ENCODE data around the gene TMC8. TPM values are rescaled to one million over a fixed set of nuclear protein-coding genes. Genes with fewer than 3 reads are reported as not detected.
"Not testable (repeated sequence)": the region's sequence is repeated elsewhere in the genome, so short reads cannot be mapped to it uniquely, and the experiment has no call there.

The TMC8 gene
- polyA plus RNA-seq, 1 donor = 1.4 TPM

DNA sequence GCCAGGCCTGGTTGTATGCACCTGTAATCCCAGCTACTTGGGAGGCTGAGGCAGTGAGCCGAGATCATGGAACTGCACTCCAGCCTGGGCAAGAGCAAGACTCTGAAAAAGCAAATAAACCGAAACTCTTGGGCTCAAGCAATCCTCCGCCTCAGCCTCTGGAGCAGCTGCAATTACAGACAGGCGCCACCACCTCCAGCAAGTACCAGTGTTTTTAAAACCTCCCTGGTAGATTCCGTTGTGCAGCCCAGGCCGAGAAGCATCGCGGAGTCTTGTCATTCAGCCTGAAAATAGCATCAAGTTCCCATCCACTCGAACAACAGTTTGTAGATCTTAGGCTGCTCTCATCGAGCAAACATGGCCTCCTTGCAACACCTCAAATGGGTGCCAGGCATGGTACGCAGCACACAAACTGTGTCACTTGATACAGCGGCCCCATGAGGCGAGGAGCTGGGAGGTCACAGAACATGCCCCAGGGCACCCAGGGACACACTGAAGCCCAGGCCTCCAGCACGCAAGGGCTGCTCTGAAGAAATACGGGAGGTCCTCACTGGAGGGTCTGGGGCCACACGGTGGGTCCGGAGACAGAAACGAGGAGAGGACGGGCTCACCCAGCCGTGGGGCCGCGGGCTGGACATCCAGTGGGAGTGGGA lies 20.1 kb upstream of the TMC8 start:
- DNase-seq = no peak

DNA sequence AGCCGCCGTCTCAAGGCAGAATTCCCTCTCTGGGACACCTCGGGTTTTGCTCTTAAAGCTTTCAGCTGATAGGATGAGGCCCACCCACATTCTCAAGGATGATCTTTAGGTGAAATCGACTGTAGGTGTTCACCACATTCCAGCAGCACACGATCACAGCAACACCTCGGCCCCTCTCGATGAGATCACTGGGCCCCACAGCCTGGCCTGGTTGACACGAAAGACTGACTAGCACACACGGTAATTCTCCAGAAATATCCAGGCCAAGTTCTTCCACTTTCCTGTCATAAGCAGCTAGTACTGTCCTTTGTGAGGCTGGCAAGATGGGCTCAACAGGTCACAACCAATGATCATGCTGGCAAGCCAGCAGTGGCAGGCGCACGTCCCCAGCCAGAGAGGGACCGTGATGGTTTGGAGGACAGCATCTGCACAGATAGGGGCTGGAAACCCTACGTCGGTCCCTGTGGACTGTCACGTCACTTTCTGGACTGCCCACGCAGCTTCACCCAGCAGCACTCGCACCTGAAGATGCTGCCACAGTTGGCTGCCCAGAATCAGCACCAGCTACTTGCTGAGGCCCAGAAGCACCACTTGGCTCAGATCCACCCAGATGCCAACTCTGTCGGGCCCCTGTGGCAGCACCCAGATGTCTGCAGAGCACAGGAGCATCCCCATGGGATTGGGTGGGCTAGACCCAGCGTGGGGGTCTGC lies 19.4 kb upstream of the TMC8 start:
- DNase-seq = no peak

DNA sequence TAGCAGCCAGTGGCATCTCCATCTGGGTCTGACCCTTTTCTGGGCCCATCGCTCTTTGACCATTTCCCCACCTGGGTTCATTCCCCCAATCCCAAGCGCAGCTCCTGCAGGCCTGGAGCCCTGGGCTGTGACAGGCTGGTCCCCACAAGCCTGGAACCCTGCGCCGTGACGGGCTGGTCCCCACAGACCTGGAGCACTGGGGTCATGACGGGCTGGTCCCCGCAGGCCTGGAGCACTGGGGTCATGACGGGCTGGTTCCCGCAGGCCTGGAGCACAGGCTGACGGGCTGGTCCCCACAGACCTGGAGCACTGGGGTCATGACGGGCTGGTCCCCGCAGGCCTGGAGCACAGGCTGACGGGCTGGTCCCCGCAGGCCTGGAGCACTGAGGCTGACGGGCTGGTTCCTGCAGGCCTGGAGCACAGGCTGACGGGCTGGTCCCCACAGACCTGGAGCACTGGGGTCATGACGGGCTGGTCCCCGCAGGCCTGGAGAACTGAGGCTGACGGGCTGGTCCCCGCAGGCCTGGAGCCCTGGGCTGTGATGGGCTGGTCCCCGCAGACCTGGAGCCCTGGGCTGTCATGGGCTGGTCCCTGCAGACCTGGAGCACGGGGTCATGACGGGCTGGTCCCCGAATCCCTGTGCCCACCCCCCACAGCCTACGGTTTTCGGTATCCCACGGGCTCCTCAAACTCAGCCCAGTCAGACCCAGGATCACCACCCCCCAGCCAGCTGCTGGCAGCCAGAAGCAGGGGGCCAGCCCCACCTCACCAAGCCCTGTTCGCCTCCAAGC lies 18.6 kb upstream of the TMC8 start:
- no peak for DNase-seq

DNA sequence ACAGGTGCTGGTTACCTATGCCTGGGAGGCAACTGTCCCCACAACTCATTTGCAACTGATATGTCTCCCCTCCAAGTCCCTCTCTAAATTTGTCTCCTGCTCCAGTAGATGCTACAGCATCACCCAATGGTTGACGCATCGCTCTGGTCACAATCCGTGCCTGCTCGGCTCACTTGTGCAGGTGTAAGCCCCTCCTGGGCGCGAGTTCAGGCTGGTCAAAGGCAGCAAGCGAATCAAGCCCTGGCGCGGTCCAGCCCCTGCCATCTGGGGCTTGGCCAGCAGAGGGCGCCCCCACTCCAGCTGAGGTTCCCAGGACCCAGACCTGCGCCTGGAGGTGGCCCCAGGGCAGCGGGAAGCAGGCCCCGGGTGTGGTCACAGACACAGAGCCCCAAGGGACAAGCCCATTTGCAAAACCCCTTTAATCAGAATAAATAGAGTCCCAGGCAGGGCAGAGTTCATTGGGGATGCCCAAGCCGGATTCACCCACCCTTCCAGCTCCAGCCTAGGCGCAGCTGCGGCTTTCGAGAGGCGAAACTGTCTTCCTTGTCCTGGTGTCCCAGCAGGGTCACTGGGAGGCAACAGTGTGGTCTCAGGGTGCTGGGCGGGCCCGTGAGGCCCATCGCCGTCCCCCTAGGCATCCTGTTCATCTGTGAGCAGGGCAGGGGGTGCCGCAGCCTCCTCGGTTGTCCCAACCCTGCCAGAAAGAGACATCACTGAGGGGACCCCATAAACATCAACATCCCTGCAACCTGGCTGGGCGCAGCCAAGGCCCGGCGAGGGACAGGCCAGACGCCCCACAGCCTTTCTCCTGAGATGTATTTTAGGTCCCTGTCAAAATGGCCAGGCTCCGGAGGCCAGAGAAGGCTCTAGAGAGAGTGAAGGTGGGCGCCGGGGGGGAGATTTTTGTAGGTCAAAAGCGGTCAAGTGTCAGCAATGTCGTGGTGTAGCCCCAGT lies 17.8 kb upstream of the TMC8 start:
- DNase-seq = no peak

DNA sequence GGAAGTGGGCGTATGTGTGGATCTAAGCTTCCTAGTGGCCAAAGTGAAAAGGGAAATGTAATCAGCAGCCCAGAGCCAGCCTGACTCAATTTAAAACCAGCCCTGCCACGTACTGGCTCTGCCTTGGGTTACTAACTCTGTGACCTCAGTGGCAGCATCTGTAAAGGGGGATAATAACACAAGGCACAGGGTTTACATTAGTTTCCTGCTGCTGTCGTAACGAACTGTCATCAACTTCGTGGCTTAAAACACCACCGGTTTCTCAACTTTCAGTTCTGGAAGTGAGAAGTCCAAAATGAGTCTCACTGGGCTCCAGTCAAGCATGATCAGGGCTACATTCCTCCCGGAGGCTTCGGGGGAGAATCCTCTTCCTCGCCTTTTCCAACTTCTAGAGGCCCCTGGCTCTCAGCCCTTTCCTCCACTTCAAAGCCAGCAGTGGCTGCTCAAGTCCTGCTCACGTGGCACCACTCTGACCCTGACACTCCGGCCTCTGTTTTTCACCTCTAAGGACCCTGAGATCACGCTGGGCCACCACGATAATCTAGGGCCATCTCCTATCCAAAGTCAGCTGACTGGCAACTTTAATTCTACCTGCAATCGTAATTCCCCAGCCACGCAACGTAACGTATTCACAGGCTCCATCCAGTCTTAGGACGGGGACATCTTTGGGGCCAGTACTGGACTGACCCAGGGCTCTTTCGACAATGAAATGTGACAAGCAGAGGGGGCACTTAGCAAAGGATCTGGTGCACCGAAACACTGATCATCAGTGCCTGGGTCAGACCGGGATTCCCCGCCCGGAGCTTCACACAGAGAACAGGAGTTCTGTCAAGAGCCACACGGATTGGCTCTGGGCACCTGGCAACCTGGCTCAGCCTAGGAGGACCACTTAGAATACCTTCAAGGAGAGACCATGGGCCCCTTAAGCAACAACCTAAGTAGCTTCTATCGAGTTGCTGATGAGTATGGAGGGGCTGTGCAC lies 16.5 kb upstream of the TMC8 start:
- no peak for DNase-seq

DNA sequence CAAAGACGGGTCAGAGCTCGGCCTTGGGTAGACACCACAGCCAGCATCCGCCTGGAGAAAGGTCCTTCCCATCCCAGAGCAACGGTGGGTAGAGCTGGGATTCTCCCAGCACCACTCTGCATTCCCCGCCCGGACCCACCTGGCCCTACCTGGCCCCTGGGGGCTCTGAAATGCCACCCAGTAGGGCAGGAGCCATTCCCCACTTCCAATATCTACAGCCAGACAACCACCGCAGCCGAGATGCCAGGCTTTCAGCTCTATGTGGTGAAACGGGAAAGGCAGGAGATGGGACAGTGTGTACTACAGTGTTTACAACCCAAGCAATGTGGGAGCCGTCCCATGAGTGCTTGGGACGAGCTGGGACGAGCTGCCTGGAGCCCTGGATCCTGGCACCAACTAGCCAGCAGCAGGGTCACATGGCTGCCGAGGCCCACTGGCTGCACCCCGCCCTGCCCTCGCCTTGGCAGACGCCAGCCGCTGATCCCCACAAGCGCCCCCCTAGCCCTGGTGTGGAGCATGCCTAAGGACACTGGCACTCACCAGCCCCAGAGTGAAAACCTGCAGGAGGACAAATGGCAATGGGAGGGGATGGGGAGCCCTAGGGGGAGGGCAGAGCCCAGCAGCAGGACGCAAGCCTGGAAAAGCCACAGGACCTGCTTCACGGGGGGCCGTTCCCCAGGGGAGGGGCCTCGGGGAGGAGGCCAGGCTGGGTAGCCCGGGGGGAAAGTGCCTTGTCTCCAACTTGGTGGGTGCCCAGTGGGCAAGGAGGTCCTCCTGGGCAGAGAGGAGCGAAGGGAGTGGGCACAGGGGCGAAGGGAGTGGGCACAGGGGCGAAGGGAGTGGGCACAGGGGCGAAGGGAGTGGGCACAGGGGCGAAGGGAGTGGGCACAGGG lies 15.5 kb upstream of the TMC8 start:
- no peak for DNase-seq

DNA sequence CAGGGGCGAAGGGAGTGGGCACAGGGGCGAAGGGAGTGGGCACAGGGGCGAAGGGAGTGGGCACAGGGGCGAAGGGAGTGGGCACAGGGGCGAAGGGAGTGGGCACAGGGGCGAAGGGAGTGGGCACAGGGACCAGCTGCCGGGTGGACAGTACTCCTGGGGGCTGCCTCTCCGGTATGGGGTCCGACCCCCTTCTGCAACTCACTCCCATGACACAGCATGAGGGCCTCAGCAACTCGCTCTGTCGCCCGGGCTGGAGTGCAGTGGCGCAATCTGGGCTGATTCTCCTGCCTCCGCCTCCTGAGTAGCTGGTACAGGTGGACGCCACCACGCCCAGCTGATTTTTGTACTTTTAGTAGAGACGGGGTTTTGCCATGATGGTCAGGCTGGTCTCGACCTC lies 14.8 kb upstream of the TMC8 start:
- not testable (repeated sequence) for DNase-seq

DNA sequence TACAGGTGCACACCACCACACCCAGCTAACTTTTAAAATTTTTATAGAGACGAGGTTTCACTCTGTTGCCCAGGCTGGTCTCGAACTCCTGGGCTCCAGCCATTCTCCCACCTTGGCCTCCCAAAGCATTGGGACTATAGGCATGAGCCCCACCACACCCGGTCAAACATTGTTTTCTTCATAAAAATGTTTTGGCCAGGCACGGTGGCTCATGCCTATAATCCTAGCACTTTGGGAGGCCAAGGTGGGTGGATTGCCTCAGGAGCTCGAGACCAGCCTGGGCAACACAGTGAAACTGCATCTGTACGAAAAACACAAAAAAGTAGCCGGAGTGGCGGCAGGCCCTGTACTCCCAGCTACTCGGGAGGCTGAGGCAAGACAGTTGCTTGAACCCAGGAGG lies 14.2 kb upstream of the TMC8 start:
- DNase-seq = no peak

DNA sequence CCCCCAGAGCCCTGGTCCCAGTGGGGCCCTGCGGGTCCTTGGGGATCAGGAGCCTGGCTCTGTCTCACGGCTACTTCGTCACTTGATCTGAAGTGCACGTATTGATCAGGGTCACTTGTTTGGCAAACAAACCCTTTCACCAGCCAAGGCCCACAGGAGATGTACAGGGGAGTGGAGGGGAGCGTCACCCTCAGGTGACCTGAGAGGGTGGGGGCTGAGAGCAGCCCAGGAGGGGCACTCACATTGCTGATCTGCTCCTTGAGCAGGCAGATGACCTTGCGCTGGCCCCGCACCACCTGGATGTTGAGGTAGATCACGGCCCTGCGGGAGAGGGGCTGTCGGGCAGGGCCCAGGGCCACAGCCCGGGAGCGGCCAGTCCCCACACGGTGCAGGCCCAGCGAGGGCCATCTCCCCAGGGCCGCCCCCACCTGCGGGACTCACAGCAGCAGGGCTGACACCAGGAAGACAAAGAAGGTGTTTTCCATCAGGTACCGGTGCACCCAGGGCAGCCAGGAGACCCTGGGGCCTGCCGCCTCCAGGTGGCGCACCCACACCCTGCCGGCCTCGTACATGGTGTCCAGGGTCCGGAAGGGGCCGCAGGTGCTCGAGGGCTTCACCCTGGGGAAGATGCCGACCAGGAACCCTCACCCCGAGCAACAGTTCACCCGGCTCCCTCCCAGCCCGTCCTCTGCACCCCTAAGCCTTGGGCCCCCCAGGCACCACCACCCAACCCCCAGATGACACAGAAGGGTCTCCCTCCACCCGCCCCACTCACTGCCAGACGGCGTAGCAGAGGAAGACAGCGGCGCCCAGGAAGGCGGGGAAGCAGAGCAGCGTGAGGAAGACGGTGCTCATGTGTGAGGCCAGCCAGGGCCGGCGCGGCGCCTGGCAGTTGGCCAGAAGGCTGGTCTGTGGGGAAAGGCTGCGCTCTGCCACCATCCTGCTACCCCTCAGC lies 13.3 kb upstream of the TMC8 start:
- no peak for DNase-seq

DNA sequence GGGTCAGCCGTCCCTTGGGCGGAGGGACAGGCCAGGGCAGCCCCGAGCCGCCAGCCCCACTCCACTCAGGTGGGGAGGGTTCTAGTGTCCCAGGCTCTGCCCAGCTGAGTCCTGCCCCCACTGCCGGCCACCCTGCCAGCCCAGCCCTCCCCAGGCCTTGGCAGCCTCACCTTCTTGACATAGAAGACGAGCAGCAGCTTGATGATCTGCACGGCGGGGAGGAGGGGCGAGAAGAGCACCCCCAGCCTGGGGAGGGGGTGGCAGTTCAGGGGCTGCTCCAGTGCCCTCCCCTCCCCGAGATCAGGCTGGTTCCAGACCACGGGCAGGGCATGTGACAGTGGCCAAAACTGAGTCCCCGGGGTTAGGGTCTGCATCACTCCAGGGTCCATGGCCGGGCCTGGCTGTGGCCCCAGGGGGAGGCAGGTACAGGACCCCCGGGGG lies 11.8 kb upstream of the TMC8 start:
- no peak for DNase-seq

DNA sequence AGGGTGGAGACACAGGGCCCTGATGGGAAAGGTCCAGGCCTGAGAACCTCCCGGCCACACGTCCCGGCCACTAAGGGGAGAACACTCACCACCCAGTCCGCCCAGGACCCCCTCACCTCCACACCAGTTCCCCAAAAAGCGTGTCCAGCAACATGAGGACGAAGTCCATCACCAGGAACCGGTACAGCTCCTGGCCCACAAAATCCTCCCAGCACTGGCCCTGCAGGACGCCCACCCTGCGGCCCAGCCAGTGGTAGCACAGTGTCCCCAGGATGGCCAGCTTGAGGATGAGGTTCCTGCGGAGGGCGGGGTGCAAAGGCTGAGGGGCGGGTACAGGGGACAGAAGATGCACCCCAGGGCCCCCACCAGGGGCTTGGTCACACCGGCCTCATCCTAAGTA lies 10.0 kb upstream of the TMC8 start:
- no peak for DNase-seq

DNA sequence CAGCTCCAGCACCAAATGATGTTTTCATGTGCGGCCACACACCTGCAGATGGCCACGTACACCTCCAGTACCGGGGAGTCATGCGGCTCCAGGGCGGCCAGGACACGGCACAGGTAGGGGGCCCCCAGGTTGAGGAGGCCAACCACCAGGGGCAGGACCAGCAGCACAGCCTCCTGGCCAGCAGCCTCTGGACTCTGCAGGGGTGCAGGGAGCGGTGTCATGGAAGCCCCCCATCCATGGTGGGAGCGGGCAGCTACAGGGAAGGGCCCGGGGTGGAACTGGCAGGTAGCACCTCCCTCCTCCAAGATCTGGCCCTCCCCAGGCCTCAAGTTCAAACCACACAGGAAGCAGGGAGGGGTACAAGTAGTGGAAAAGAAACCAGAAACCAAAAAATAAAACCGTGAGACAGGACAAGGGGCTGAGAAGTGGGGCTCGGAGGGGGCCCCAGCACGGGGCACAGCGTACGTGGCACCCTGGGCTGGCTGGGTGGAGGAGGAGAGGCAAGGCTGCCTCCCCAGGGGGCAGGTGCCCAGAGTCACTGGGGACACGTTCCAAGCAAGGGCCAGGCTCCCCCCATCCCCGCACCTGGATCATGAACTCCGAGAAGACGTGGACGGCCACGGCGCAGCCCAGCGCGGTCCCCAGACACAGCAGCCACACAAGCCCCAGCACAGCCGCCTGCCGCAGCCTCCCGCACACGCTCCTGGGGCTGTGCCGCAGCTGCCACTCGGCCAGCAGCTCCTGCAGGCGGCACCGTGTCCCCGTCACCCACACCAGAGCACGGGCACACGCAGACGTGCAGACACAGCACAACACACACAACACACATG lies 9.4 kb upstream of the TMC8 start:
- DNase-seq = no peak

DNA sequence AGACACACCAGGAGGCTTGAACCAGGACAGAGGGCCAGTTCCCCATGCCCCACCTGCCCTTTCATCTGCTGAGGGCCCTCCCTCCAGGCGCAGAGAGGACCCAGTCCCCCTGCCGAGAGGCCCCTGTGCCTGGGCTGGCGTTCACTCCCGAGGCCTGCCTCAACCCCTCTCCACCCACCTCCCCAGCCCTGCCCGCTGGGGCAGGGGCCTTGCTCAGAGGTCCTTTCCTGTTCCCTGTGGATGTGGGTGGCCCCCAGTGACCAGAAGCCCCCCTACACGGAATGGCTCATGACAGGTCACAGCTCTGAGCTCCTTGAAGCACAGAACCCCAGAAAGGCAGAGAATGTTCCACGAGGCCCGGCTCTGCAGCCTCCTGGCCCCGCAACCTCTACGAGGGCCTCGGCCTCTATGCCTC lies 8.8 kb upstream of the TMC8 start:
- DNase-seq = no peak

DNA sequence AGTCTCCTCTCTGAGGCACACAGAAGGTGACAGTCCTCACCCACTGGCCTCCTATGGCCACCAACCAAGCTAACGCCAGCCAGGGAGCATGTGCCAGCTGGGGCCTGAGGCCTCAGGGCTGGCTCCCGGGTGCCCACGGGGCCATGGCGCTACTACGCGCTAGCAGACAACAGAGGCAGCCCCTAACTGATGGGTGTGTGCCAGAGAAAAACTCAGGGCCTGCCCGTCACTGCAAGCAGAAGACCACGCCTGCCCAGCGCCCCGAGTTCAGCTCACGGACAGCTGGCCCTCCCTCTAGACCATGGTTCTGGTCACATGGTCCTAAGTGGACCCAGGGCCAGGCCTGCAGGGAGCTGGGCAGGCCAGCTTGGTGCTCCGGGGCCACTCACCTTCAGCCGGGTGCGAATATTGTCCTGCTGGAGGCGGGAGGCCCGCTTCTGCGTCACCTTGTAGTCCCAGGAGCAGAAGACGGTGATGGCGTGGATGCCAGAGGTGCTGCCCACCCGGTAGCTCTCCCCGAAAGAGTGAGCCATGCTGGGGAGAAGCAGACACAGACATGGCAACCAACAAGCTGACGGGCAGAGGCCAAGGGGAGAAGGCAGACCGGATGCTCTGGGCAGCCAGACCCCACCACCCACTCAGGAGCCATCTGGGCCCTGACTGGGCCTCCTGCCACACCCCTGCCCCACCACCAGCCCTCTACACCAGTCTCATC lies 8.2 kb upstream of the TMC8 start:
- DNase-seq = no peak

DNA sequence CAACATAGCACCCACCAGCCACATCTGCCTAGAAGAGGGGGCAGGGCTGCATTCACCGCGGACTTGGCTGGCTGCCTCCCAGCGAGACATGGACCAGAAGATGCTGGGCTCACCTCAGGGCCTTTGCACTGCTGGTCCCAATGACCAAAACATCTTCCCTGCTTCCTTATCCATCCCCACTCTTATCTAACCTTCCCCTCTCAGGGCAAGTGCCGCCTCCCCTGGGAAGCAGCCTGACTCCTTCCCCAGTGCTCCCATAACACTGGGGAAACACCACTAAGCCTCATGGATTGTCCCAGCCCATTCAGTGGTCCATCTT lies 7.7 kb upstream of the TMC8 start:
- no peak for DNase-seq

DNA sequence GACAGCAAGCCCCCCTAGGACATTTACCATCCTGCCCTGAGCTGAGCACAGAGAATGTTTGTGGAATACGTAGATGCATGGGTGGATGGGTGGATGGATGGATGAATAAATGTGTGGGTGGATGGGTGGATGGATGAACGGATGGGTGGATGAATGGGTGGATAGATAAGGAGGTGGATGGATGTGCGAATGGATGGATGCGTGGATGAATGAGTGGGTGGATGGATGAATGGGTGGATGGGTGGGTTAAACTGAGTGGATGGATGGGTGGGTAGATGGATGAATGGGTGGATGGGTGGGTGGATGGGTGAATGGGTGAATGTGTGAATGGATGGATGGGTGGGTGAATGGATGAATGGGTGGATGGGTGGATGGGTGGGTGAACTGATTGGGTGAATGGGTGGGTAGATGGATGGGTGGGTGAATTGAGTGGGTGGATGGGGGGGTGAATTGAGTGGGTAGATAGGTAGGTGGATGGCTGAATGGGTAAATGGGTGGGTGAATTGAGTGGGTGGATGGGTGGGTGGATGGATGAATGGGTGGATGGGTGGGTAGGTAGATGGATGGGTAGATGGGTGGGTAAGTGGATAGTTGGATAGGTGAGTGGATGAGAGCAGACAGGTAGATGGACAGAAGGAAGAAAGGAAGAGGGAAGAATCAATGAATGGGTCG lies 7.2 kb upstream of the TMC8 start:
- DNase-seq = no peak

All from left kidney (tissue), 2 donors.